Smooth muscle cell of the brain vasculature (primary cell): ENCODE results near the gene BCAS1.
"Not testable (repeated sequence)": the region's sequence is repeated elsewhere in the genome, so short reads cannot be mapped to it uniquely, and the experiment has no call there.

Experiments
- DNase-seq: peaks from one replicate; pipeline ENCODE4 v3.0.0-alpha.2; 2012; ENCODE audit warnings: low read depth, low spot score

BCAS1 gene

GRCh38 chr20:53943522-53944291, 126.7 kb downstream of the BCAS1 start:
- DNase-seq, result no peak

GRCh38 chr20:53942973-53943372, 127.4 kb downstream of the BCAS1 start:
- DNase-seq, result no peak

GRCh38 chr20:53942472-53942816, 128.0 kb downstream of the BCAS1 start:
- no peak for DNase-seq

GRCh38 chr20:53941680-53942471, 128.5 kb downstream of the BCAS1 start:
- no peak for DNase-seq

GRCh38 chr20:53940907-53941545, 129.4 kb downstream of the BCAS1 start:
- DNase-seq, result no peak

- DNase-seq, result no peak
These were observed 130.1 kb downstream of the BCAS1 start for GRCh38 chr20:53940360-53940702.

- peak; percentile 82 for DNase-seq
These were observed 130.6 kb downstream of the BCAS1 start for GRCh38 chr20:53939572-53940359.

GRCh38 chr20:53939190-53939571, 131.2 kb downstream of the BCAS1 start:
- DNase-seq, result no peak

- DNase-seq, result no peak
These were observed 131.7 kb downstream of the BCAS1 start for GRCh38 chr20:53938739-53939138.

GRCh38 chr20:53937929-53938367, 132.4 kb downstream of the BCAS1 start:
- DNase-seq, result no peak

GRCh38 chr20:53937339-53937741, 133.1 kb downstream of the BCAS1 start:
- DNase-seq, result no peak

GRCh38 chr20:53935344-53936084, 134.9 kb downstream of the BCAS1 start:
- DNase-seq, result no peak

GRCh38 chr20:53934421-53935343, 135.7 kb downstream of the BCAS1 start:
- no peak for DNase-seq

- DNase-seq, result no peak
These were observed 137.1 kb downstream of the BCAS1 start for GRCh38 chr20:53933232-53933846.

- not testable (repeated sequence) for DNase-seq
These were observed 137.7 kb downstream of the BCAS1 start for GRCh38 chr20:53932655-53933192.

- DNase-seq, result no peak
These were observed 138.8 kb downstream of the BCAS1 start for GRCh38 chr20:53931597-53931996.

GRCh38 chr20:53930651-53931504, 139.5 kb downstream of the BCAS1 start:
- DNase-seq, result no peak

GRCh38 chr20:53929974-53930650, 140.3 kb downstream of the BCAS1 start:
- no peak for DNase-seq
